Liver (tissue), 3 donors: ENCODE results near the gene CIB2.

ENCODE experiments used
- CTCF ChIP-seq: fragments of 150-350 bp; IDR thresholded peaks from 2 replicates; pipeline ENCODE4 v1.5.1; 2017; ENCODE audit warnings: improper control_type of control experiment, low read depth, low read length; ENCODE audit not compliant: missing input control
- FOXA1 ChIP-seq: IDR thresholded peaks from 2 replicates; pipeline ENCODE4 v1.6.1; 2016; ENCODE audit warnings: antibody characterized with exemption
- HNF4G ChIP-seq: IDR thresholded peaks from 2 replicates; pipeline ENCODE4 v1.6.1; 2016; ENCODE audit warnings: antibody characterized with exemption
- JUND ChIP-seq, 2 donors: IDR thresholded peaks; 2 replicates each; pipeline ENCODE4 v1.6.1; 2016; ENCODE audit warnings: antibody characterized with exemption in 2 of 2
- TAF1 ChIP-seq: conservative IDR thresholded peaks from 2 replicates; pipeline ENCODE4 v1.6.1; 2016; ENCODE audit warnings: antibody characterized with exemption, mild to moderate bottlenecking
- TF ChIP-seq, protein P1 (sequence below): IDR thresholded peaks from 2 replicates; pipeline ENCODE4 v1.6.1; 2016; ENCODE audit warnings: antibody characterized with exemption
- TF ChIP-seq, protein P2 (sequence below): IDR thresholded peaks from 2 replicates; pipeline ENCODE4 v1.6.1; 2016; ENCODE audit warnings: antibody characterized with exemption
- donor health status: healthy.
- donor health status: healthy.

DNA sequence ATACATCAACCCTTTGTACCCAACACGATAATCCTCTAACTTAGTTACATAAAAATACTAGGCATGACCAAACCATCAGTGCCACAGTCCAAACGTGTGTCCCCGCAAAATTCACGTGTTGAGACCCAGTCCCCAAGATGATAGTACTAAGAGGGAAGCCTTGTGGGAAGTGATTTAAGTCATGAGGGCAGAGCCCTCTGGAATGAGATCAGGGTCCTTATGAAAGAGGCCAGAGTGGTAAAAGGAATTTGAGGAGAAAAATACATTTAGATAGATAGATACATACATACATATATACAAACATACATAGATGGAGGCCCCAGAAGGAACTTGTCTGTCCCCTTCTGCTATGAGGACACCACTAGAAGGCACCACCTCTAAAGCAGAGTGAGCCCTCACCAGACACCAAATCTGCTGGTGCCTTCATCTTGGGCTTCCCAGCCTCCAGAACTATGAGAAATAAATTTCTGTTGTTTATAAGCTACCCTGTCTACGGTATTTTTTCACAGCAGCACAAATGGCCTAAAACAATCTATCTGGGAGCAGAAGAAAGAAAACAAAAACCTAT, 61.7 kb downstream of the CIB2 start:
- TF ChIP-seq CTCF (no peak), HNF4G (no peak), JUND (IDR thresholded peaks at IDR 0.05) (no peak), TAF1 (no peak), FOXA1 (no peak)
- TF ChIP-seq, protein P1, sequence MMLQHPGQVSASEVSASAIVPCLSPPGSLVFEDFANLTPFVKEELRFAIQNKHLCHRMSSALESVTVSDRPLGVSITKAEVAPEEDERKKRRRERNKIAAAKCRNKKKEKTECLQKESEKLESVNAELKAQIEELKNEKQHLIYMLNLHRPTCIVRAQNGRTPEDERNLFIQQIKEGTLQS = no peak
- TF ChIP-seq, protein P2, sequence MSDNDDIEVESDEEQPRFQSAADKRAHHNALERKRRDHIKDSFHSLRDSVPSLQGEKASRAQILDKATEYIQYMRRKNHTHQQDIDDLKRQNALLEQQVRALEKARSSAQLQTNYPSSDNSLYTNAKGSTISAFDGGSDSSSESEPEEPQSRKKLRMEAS = no peak
